HCT116 (cell line): ENCODE measurements around the gene EGFR.

ENCODE experiments used
- CTCF ChIP-seq, 3 experiments: fragments of 200-600 bp in 1 of 3; sonication (generic) in 1 of 3; IDR thresholded peaks in 2 of 3; conservative IDR thresholded peaks in 1 of 3; 2 replicates each; pipeline ENCODE4 v1.5.1; 2012 to 2017; ENCODE audit warnings: low read depth in 2 of 3, low read length in 2 of 3, antibody characterized with exemption in 1 of 3, borderline replicate concordance in 1 of 3, control low read depth in 1 of 3, mild to moderate bottlenecking in 1 of 3, mixed read lengths in 1 of 3, mixed run types in 1 of 3, moderate library complexity in 1 of 3; ENCODE audit not compliant: insufficient read depth in 1 of 3
- EZH2 ChIP-seq: fragments of 200-600 bp; sonication (generic); IDR thresholded peaks from 2 replicates; pipeline ENCODE4 v1.6.1; 2017; ENCODE audit warnings: antibody characterized with exemption, mixed run types
- EZH2phosphoT487 ChIP-seq: fragments of 200-600 bp; IDR thresholded peaks from 2 replicates; pipeline ENCODE4 v1.6.1; 2018; ENCODE audit warnings: antibody characterized with exemption, borderline replicate concordance
- JUND ChIP-seq: IDR thresholded peaks from 2 replicates; pipeline ENCODE4 v1.6.1; 2012
- POLR2A ChIP-seq: IDR thresholded peaks from 2 replicates; pipeline ENCODE4 v1.7.0; 2011; ENCODE audit warnings: borderline replicate concordance; ENCODE audit not compliant: insufficient read depth, insufficient read length; ENCODE audit errors: extremely low read depth
- POLR2AphosphoS5 ChIP-seq: IDR thresholded peaks from 2 replicates; pipeline ENCODE4 v1.6.1; 2011; ENCODE audit warnings: mild to moderate bottlenecking, low read depth, low read length, moderate library complexity
- SIN3A ChIP-seq: IDR thresholded peaks from 2 replicates; pipeline ENCODE4 v1.6.1; 2012; ENCODE audit warnings: low read depth
- ZNF274 ChIP-seq: fragments of 200-500 bp; sonication (Bioruptor generic); IDR thresholded peaks from 2 replicates; pipeline ENCODE4 v1.6.1; 2014; ENCODE audit warnings: mild to moderate bottlenecking, low read depth, low read length, inconsistent platforms
- TF ChIP-seq, protein P1 (sequence below): IDR thresholded peaks from 2 replicates; pipeline ENCODE4 v1.6.1; 2012; ENCODE audit warnings: low read depth

DNA sequence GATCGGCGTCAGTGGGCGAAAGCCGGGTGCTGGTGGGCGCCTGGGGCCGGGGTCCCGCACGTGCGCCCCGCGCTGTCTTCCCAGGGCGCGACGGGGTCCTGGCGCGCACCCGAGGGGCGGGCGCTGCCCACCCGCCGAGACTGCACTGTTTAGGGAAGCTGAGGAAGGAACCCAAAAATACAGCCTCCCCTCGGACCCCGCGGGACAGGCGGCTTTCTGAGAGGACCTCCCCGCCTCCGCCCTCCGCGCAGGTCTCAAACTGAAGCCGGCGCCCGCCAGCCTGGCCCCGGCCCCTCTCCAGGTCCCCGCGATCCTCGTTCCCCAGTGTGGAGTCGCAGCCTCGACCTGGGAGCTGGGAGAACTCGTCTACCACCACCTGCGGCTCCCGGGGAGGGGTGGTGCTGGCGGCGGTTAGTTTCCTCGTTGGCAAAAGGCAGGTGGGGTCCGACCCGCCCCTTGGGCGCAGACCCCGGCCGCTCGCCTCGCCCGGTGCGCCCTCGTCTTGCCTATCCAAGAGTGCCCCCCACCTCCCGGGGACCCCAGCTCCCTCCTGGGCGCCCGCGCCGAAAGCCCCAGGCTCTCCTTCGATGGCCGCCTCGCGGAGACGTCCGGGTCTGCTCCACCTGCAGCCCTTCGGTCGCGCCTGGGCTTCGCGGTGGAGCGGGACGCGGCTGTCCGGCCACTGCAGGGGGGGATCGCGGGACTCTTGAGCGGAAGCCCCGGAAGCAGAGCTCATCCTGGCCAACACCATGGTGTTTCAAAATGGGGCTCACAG, 1.1 kb downstream of the EGFR start:
- TF ChIP-seq CTCF (IDR thresholded peaks at IDR 0.05 in 2 of 3, conservative IDR thresholded peaks at IDR 0.05 in 1 of 3; ENCODE audit: borderline replicate concordance in 1 of 3, insufficient read depth in 1 of 3, low read depth in 2 of 3, low read length in 2 of 3) = no peak
- TF ChIP-seq EZH2 = no peak
- TF ChIP-seq POLR2AphosphoS5 = no peak
- TF ChIP-seq EZH2phosphoT487 = no peak
- TF ChIP-seq, protein P1, sequence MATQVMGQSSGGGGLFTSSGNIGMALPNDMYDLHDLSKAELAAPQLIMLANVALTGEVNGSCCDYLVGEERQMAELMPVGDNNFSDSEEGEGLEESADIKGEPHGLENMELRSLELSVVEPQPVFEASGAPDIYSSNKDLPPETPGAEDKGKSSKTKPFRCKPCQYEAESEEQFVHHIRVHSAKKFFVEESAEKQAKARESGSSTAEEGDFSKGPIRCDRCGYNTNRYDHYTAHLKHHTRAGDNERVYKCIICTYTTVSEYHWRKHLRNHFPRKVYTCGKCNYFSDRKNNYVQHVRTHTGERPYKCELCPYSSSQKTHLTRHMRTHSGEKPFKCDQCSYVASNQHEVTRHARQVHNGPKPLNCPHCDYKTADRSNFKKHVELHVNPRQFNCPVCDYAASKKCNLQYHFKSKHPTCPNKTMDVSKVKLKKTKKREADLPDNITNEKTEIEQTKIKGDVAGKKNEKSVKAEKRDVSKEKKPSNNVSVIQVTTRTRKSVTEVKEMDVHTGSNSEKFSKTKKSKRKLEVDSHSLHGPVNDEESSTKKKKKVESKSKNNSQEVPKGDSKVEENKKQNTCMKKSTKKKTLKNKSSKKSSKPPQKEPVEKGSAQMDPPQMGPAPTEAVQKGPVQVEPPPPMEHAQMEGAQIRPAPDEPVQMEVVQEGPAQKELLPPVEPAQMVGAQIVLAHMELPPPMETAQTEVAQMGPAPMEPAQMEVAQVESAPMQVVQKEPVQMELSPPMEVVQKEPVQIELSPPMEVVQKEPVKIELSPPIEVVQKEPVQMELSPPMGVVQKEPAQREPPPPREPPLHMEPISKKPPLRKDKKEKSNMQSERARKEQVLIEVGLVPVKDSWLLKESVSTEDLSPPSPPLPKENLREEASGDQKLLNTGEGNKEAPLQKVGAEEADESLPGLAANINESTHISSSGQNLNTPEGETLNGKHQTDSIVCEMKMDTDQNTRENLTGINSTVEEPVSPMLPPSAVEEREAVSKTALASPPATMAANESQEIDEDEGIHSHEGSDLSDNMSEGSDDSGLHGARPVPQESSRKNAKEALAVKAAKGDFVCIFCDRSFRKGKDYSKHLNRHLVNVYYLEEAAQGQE = no peak
- TF ChIP-seq ZNF274 = no peak
- no peak for TF ChIP-seq JUND
- no peak; the same call in 1 of the 2 replicates for TF ChIP-seq SIN3A
- TF ChIP-seq POLR2A = no peak
